Fibroblast of villous mesenchyme (primary cell): ENCODE data around the gene KRTAP9-3. TPM values are rescaled to one million over a fixed set of nuclear protein-coding genes. Genes with fewer than 3 reads are reported as not detected.
"Not testable (repeated sequence)": the region's sequence is repeated elsewhere in the genome, so short reads cannot be mapped to it uniquely, and the experiment has no call there.

Experiments used
- DNase-seq: peaks from one replicate; pipeline ENCODE4 v3.0.0-alpha.2; 2010; ENCODE audit warnings: low read depth
- H3K4me3 ChIP-seq: 2 replicates; pipeline ENCODE4 v1.5.1; 2011; ENCODE audit warnings: low read depth, mild to moderate bottlenecking, low read length
- CTCF ChIP-seq: IDR thresholded peaks from 2 replicates; pipeline ENCODE4 v1.5.1; 2012; ENCODE audit warnings: low read depth, mild to moderate bottlenecking, low read length; ENCODE audit not compliant: insufficient read depth
- total RNA-seq: library from RNA; depleted of rRNA; stranded (reverse); fragments of >200 nt; gene quantifications from 2 replicates; pipeline ENCODE4 v1.2.3, GENCODE V29; 2012

Gene KRTAP9-3
- total RNA-seq, 1 donor = not detected

GRCh38 chr17:41230094-41230493, 2.2 kb upstream of the KRTAP9-3 start:
- no peak for TF ChIP-seq CTCF
- no peak for DNase-seq
- no peak overlapping the region for H3K4me3 ChIP-seq

- DNase-seq = no peak
- TF ChIP-seq CTCF = no peak
- no peak overlapping the region for H3K4me3 ChIP-seq
Measured at GRCh38 chr17:41231731-41232130, 518 bp upstream of the KRTAP9-3 start.

GRCh38 chr17:41237116-41237515, 4.9 kb downstream of the KRTAP9-3 start:
- not testable (repeated sequence) for DNase-seq, H3K4me3 ChIP-seq

- not testable (repeated sequence) for DNase-seq
Measured at GRCh38 chr17:41237949-41238437, 5.7 kb downstream of the KRTAP9-3 start, which contains the start of gene KRTAP9-8. Gene KRTAP9-8 (plus strand): TSS chr17:41237999. CDS start chr17:41238052, 53 bp downstream.

GRCh38 chr17:41246995-41247787, 14.9 kb downstream of the KRTAP9-3 start:
- not testable (repeated sequence) for H3K4me3 ChIP-seq, DNase-seq

More at GRCh38 chr17:41237949-41238437, 5.7 kb downstream of the KRTAP9-3 start, which contains the start of gene KRTAP9-8:
- not testable (repeated sequence) for H3K4me3 ChIP-seq

GRCh38 chr17:41249637-41250240, 17.5 kb downstream of the KRTAP9-3 start, which contains the start of gene KRTAP9-4:
Gene KRTAP9-4 (plus strand): TSS chr17:41249687. CDS start chr17:41249721, 34 bp downstream.
- not testable (repeated sequence) for DNase-seq

GRCh38 chr17:41251261-41251660, 19.0 kb downstream of the KRTAP9-3 start:
- TF ChIP-seq CTCF = no peak
- no peak for DNase-seq
- H3K4me3 ChIP-seq = no peak overlapping the region

More at GRCh38 chr17:41249637-41250240, 17.5 kb downstream of the KRTAP9-3 start, which contains the start of gene KRTAP9-4:
- H3K4me3 ChIP-seq = not testable (repeated sequence)

GRCh38 chr17:41254861-41255260, 22.6 kb downstream of the KRTAP9-3 start:
- no peak for TF ChIP-seq CTCF
- no peak overlapping the region for H3K4me3 ChIP-seq
- DNase-seq = no peak

- not testable (repeated sequence) for H3K4me3 ChIP-seq, DNase-seq
Measured at GRCh38 chr17:41255381-41256290, 23.4 kb downstream of the KRTAP9-3 start, which contains the start of gene KRTAP9-9. Gene KRTAP9-9 (plus strand): TSS chr17:41255384.
